Subcutaneous abdominal adipose tissue (tissue), 5 donors: ENCODE results near the gene GP1BB.

Experiments used
- H3K27ac ChIP-seq: one replicate; pipeline ENCODE4 v1.7.0; 2013; ENCODE audit warnings: low read depth, mild to moderate bottlenecking, inconsistent platforms, low read length, moderate library complexity
- H3K27me3 ChIP-seq, 5 donors: one replicate each; pipeline ENCODE4 v1.7.0; 2013; ENCODE audit warnings: low read length in 5 of 5, inconsistent platforms in 1 of 5; ENCODE audit not compliant: control insufficient read depth in 5 of 5, insufficient read depth in 4 of 5
- H3K36me3 ChIP-seq, 5 donors: one replicate each; pipeline ENCODE4 v1.7.0; 2013; ENCODE audit warnings: low read length in 5 of 5; ENCODE audit not compliant: control insufficient read depth in 5 of 5, insufficient read depth in 5 of 5
- H3K4me1 ChIP-seq, 5 donors: one replicate each; pipeline ENCODE4 v1.7.0; 2013; ENCODE audit warnings: low read length in 5 of 5, mild to moderate bottlenecking in 3 of 5, moderate library complexity in 1 of 5; ENCODE audit not compliant: control insufficient read depth in 5 of 5, insufficient read depth in 5 of 5
- H3K4me3 ChIP-seq, 5 donors: one replicate each; pipeline ENCODE4 v1.7.0; 2013; ENCODE audit warnings: low read length in 5 of 5, low read depth in 1 of 5
- H3K9ac ChIP-seq, 5 donors: one replicate each; pipeline ENCODE4 v1.7.0; 2013; ENCODE audit warnings: low read length in 5 of 5, mild to moderate bottlenecking in 4 of 5, moderate library complexity in 3 of 5
- H3K9me3 ChIP-seq, 5 donors: one replicate each; pipeline ENCODE4 v1.7.0; 2013; ENCODE audit warnings: low read length in 5 of 5; ENCODE audit not compliant: control insufficient read depth in 5 of 5
- donor health status: healthy.
- donor health status: healthy.
- donor health status: healthy.
- donor health status: healthy.
- donor health status: healthy.

GP1BB gene

GRCh38 chr22:19705181-19705934, 18.0 kb upstream of the GP1BB start:
- Histone ChIP-seq H3K9me3 (no peaks in the 10 kb centered on the region), H3K27ac (no peak overlapping the region), H3K36me3 (no peaks in the 10 kb centered on the region), H3K9ac (no peak overlapping the region), H3K4me1 (peaks cover 0 to 17% (median 15%) of the 10 kb centered on the region in 5 donors), H3K4me3 (no peak overlapping the region), H3K27me3 (peaks cover 0 to 21% (median 17%) of the 10 kb centered on the region in 5 donors)

GRCh38 chr22:19706661-19707151, 16.6 kb upstream of the GP1BB start:
- Histone ChIP-seq H3K4me1 (peaks cover 0 to 17% (median 15%) of the 10 kb centered on the region in 5 donors), H3K9me3 (no peaks in the 10 kb centered on the region), H3K27me3 (peaks cover 0 to 21% (median 17%) of the 10 kb centered on the region in 5 donors), H3K4me3 (no peak overlapping the region), H3K36me3 (no peaks in the 10 kb centered on the region), H3K9ac (no peak overlapping the region), H3K27ac (no peak overlapping the region)

- no peaks in the 10 kb centered on the region for H3K36me3 ChIP-seq
- no peak overlapping the region for H3K27ac ChIP-seq
- H3K27me3 ChIP-seq = peaks cover 0 to 21% (median 17%) of the 10 kb centered on the region in 5 donors
- no peak overlapping the region for H3K9ac ChIP-seq
- H3K4me3 ChIP-seq = no peak overlapping the region
- peaks cover 0 to 17% (median 15%) of the 10 kb centered on the region in 5 donors for H3K4me1 ChIP-seq
- no peaks in the 10 kb centered on the region for H3K9me3 ChIP-seq
These were observed 15.7 kb upstream of the GP1BB start for GRCh38 chr22:19707347-19708290.

- no peak overlapping the region for H3K4me3 ChIP-seq
- no peaks in the 10 kb centered on the region for H3K36me3 ChIP-seq
- peaks cover 0 to 17% (median 15%) of the 10 kb centered on the region in 5 donors for H3K4me1 ChIP-seq
- no peaks in the 10 kb centered on the region for H3K9me3 ChIP-seq
- H3K27me3 ChIP-seq = peaks cover 0 to 24% (median 17%) of the 10 kb centered on the region in 5 donors
- no peak overlapping the region for H3K9ac ChIP-seq
- no peak overlapping the region for H3K27ac ChIP-seq
These were observed 14.9 kb upstream of the GP1BB start for GRCh38 chr22:19708321-19709011.

GRCh38 chr22:19709063-19709769, 14.1 kb upstream of the GP1BB start:
- Histone ChIP-seq H3K4me1 (peaks cover 0 to 22% (median 20%) of the 10 kb centered on the region in 5 donors), H3K9ac (no peak overlapping the region), H3K36me3 (no peaks in the 10 kb centered on the region), H3K4me3 (no peak overlapping the region), H3K27ac (no peak overlapping the region), H3K9me3 (no peaks in the 10 kb centered on the region), H3K27me3 (peaks cover 0 to 30% (median 18%) of the 10 kb centered on the region in 5 donors)

- Histone ChIP-seq H3K4me3 (no peak overlapping the region), H3K9ac (no peak overlapping the region), H3K36me3 (no peaks in the 10 kb centered on the region), H3K9me3 (no peaks in the 10 kb centered on the region), H3K27ac (no peak overlapping the region), H3K27me3 (peaks cover 0 to 25% (median 15%) of the 10 kb centered on the region in 5 donors), H3K4me1 (peaks cover 0 to 28% (median 28%) of the 10 kb centered on the region in 5 donors)
These were observed 13.1 kb upstream of the GP1BB start for GRCh38 chr22:19710020-19710768.

- H3K27me3 ChIP-seq = peaks cover 2 to 22% (median 10%) of the 10 kb centered on the region in 5 donors
- no peaks in the 10 kb centered on the region for H3K9me3 ChIP-seq
- H3K4me1 ChIP-seq = peaks cover 0 to 29% (median 28%) of the 10 kb centered on the region in 5 donors
- H3K9ac ChIP-seq = no peak overlapping the region
- no peak overlapping the region for H3K4me3 ChIP-seq
- no peak overlapping the region for H3K27ac ChIP-seq
- H3K36me3 ChIP-seq = no peaks in the 10 kb centered on the region
These were observed 12.6 kb upstream of the GP1BB start for GRCh38 chr22:19710769-19711106.

GRCh38 chr22:19713245-19713644, 10.1 kb upstream of the GP1BB start:
- H3K27ac ChIP-seq = no peak overlapping the region
- H3K36me3 ChIP-seq = no peaks in the 10 kb centered on the region
- H3K27me3 ChIP-seq = peaks cover 5 to 26% (median 12%) of the 10 kb centered on the region in 5 donors
- H3K9me3 ChIP-seq = no peaks in the 10 kb centered on the region
- peaks cover 1 to 38% (median 35%) of the 10 kb centered on the region in 5 donors for H3K4me1 ChIP-seq
- H3K4me3 ChIP-seq = peak overlapping the region in 1 of 5 donors; percentile 59
- H3K9ac ChIP-seq = no peak overlapping the region
